Measurements from ENCODE around the gene KIAA0586. TPM values are rescaled to one million over a fixed set of nuclear protein-coding genes. Genes with fewer than 3 reads are reported as not detected.
"Not testable (repeated sequence)": the region's sequence is repeated elsewhere in the genome, so short reads cannot be mapped to it uniquely, and the experiment has no call there.

KIAA0586 gene
- total and polyA plus RNA-seq, 11 donors: 5.9 to 19.7 (median 13.6) TPM

DNA sequence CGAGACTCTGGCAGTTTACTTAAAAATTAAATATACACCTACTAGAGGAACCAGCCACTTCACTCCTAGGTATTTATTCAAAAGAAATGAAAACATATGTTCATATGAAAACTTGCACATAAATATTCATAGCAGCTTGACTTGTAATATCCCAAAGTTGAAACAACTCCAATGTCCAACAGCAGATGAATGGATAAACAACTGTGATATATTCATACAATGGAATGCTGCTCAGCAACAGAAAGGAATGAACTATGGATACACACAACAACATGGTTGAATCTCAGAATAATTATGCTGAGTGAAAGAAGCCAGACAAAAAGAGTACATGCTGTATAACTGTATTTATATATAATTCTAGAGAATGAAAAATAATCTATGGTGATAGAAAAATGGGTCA, 156.9 kb downstream of the KIAA0586 start:
- no peak overlapping the region for H3K27ac ChIP-seq
- intact Hi-C loops (cut with DNase I): no loop called here

DNA sequence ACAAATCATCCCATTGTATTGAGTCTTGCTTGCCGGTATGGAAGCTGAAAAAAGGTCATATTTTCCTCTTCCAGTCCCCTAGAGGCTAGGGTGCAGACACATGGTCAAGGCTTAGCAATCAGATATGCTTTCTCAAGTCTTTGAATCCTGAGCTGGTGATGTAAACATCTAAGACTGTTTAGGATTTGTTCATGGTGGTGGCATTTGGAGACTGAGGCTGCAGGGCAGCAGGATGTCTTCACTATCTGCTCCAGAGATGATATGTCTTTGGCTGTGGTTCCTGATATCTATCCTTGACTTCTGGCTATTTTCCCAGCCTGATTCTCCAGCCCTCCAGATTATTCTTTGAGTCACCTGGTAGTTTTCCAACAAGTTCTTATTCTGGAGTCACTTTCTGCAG, 159.8 kb downstream of the KIAA0586 start:
- Histone ChIP-seq H3K9me3 (no peaks in the 10 kb centered on the region), H3K4me3 (no peak overlapping the region), H3K27me3 (no peaks in the 10 kb centered on the region), H3K27ac (no peak overlapping the region), H3K36me3 (no peaks in the 10 kb centered on the region), H3K4me1 (no peaks in the 10 kb centered on the region)
- DNase-seq: no peak
- intact Hi-C loops (cut with DNase I): no loop called here
- WGBS, 4 donors: 37 to 59% (median 47%) methylated on average over 1 of the region's 1 CpG
- no peak for ATAC-seq
- TF ChIP-seq, protein P1, sequence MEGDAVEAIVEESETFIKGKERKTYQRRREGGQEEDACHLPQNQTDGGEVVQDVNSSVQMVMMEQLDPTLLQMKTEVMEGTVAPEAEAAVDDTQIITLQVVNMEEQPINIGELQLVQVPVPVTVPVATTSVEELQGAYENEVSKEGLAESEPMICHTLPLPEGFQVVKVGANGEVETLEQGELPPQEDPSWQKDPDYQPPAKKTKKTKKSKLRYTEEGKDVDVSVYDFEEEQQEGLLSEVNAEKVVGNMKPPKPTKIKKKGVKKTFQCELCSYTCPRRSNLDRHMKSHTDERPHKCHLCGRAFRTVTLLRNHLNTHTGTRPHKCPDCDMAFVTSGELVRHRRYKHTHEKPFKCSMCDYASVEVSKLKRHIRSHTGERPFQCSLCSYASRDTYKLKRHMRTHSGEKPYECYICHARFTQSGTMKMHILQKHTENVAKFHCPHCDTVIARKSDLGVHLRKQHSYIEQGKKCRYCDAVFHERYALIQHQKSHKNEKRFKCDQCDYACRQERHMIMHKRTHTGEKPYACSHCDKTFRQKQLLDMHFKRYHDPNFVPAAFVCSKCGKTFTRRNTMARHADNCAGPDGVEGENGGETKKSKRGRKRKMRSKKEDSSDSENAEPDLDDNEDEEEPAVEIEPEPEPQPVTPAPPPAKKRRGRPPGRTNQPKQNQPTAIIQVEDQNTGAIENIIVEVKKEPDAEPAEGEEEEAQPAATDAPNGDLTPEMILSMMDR (IDR thresholded peaks at IDR 0.05): no peak
- no peak for TF ChIP-seq POLR2A (IDR thresholded peaks at IDR 0.05)

More for the DNA sequence above, 156.9 kb downstream of the KIAA0586 start:
- TF ChIP-seq POLR2A (IDR thresholded peaks at IDR 0.05): no peak
- TF ChIP-seq, protein P1 (IDR thresholded peaks at IDR 0.05): no peak
- ATAC-seq (no peak), DNase-seq (no peak)
- H3K27me3 ChIP-seq: no peaks in the 10 kb centered on the region
- 69 to 89% (median 76%) methylated on average over 1 of the region's 1 CpG for WGBS, 4 donors
- H3K4me1 ChIP-seq: no peaks in the 10 kb centered on the region
- no peaks in the 10 kb centered on the region for H3K36me3 ChIP-seq
- H3K9me3 ChIP-seq: peaks cover 0 to 4% (median 0%) of the 10 kb centered on the region in 12 donors
- H3K4me3 ChIP-seq: no peak overlapping the region

DNA sequence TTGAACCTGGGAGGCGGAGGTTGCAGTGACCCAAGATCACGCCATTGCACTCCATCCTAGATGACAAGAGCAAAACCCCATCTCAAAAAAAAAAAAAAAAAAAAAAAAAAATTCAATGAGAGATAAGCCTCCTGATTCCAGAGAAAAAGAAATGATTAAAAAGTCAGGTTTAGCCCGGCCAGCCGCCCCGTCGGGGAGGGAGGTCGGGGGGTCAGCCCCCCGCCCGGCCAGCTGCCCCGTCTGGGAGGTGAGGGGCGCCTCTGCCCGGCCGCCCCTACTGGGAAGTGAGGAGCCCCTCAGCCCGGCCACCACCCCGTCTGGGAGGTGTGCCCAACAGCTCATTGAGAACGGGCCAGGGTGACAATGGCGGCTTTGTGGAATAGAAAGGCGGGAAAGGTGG, 160.8 kb downstream of the KIAA0586 start:
- DNase-seq; intact Hi-C loops (cut with DNase I); H3K4me1 ChIP-seq; H3K9me3 ChIP-seq; H3K36me3 ChIP-seq; H3K27me3 ChIP-seq; H3K27ac ChIP-seq; ATAC-seq; H3K4me3 ChIP-seq: not testable (repeated sequence)
- 85 to 96% (median 91%) methylated on average over 18 of the region's 18 CpGs for WGBS, 4 donors

DNA sequence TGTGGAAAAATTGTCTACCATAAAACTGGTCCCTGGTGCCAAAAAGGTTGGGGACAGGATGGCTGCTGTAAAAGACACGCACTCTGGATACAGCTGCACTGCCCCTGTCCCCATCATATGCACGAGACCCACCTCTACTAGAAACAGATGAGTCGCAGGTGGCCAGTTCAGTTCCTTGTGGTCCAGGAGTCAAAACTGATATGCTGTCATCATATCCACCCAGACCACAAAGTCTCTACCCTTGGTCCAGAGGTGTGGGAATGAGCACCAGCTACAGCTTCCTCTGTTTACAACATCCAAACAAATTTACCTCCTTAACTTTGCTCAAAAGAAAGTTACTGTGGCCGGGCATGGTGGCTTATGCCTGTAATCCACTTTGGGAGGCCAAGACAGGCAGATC, 166.5 kb downstream of the KIAA0586 start:
- no peaks in the 10 kb centered on the region for H3K4me1 ChIP-seq
- no peaks in the 10 kb centered on the region for H3K27me3 ChIP-seq
- no peak for DNase-seq
- H3K9me3 ChIP-seq: no peaks in the 10 kb centered on the region
- 87 to 98% (median 90%) methylated on average over 4 of the region's 4 CpGs for WGBS, 4 donors
- TF ChIP-seq POLR2A (IDR thresholded peaks at IDR 0.05): no peak
- TF ChIP-seq, protein P1 (IDR thresholded peaks at IDR 0.05): no peak
- intact Hi-C loops (cut with DNase I): no loop called here
- no peak for ATAC-seq
- no peak overlapping the region for H3K27ac ChIP-seq
- H3K4me3 ChIP-seq: no peak overlapping the region
- no peaks in the 10 kb centered on the region for H3K36me3 ChIP-seq

DNA sequence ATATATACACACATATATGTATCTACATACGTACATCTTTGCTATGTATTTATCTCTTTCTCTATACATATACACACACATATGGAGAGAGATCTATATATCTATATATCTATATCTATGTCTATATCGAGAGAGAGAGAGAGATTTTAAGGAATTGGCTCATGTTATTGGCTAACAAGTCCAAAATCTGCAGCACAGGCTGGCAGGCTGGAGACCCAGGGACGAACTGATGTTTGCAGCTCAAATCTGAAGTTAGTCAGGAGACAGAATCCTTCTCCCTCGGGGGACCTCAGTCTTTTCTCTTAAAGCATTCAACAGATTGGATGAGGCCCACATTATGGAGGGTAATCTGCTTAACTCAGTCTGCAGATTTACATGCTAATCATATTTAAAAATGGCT, 169.5 kb downstream of the KIAA0586 start:
- DNase-seq (no peak), ATAC-seq (no peak)
- intact Hi-C loops (cut with DNase I): no loop called here
- Histone ChIP-seq H3K4me3 (no peak overlapping the region), H3K36me3 (no peaks in the 10 kb centered on the region), H3K4me1 (no peaks in the 10 kb centered on the region), H3K9me3 (no peaks in the 10 kb centered on the region), H3K27me3 (no peaks in the 10 kb centered on the region), H3K27ac (no peak overlapping the region)
- WGBS, 4 donors: 69 to 85% (median 82%) methylated on average over 4 of the region's 4 CpGs
- TF ChIP-seq, protein P1 (IDR thresholded peaks at IDR 0.05): no peak
- no peak for TF ChIP-seq POLR2A (IDR thresholded peaks at IDR 0.05)
